RWPE2 (cell line): ENCODE measurements around the gene KLHDC10.
"Not testable (repeated sequence)": the region's sequence is repeated elsewhere in the genome, so short reads cannot be mapped to it uniquely, and the experiment has no call there.

Source experiments
- ATAC-seq: fragments of 200-7000 bp; cut with Tn5 transposase; 3 replicates; pipeline ENCODE4 v1.9.1; 2021; ENCODE audit warnings: low read depth
- DNase-seq: peaks from one replicate; pipeline ENCODE4 v3.0.0-alpha.2; 2020; ENCODE audit warnings: low spot score
- H3K27ac ChIP-seq: fragments of 450-650 bp; 2 replicates; pipeline ENCODE4 v1.5.1; 2017; ENCODE audit warnings: mild to moderate bottlenecking; ENCODE audit not compliant: poor library complexity, severe bottlenecking
- H3K27me3 ChIP-seq: fragments of 250-450 bp; sonication (Bioruptor Pico); 2 replicates; pipeline ENCODE4 v1.5.1; 2021; ENCODE audit warnings: mild to moderate bottlenecking, moderate library complexity; ENCODE audit not compliant: insufficient read depth, poor library complexity, severe bottlenecking
- H3K36me3 ChIP-seq: fragments of 250-450 bp; sonication (Bioruptor Pico); 2 replicates; pipeline ENCODE4 v1.5.1; 2020; ENCODE audit warnings: low read depth, mild to moderate bottlenecking, moderate library complexity
- H3K4me1 ChIP-seq: fragments of 250-450 bp; sonication (Bioruptor Pico); 2 replicates; pipeline ENCODE4 v1.5.1; 2021; ENCODE audit warnings: mild to moderate bottlenecking, moderate library complexity; ENCODE audit not compliant: insufficient read depth, poor library complexity, severe bottlenecking
- H3K4me3 ChIP-seq: fragments of 250-450 bp; sonication (Bioruptor Pico); 2 replicates; pipeline ENCODE4 v1.5.1; 2021; ENCODE audit warnings: mild to moderate bottlenecking, moderate library complexity; ENCODE audit not compliant: severe bottlenecking
- H3K9me3 ChIP-seq: fragments of 250-450 bp; sonication (Bioruptor Pico); 2 replicates; pipeline ENCODE4 v1.5.1; 2021; ENCODE audit warnings: mild to moderate bottlenecking, moderate library complexity; ENCODE audit not compliant: severe bottlenecking
- CTCF ChIP-seq: fragments of 450-650 bp; IDR thresholded peaks from one replicate; pipeline ENCODE4 v1.5.1; 2017; ENCODE audit warnings: mild to moderate bottlenecking, moderate library complexity; ENCODE audit not compliant: poor library complexity, severe bottlenecking

KLHDC10 gene

GRCh38 chr7:130112093-130112492 lies 41.8 kb downstream of the KLHDC10 start:
- no peak overlapping the region for H3K27ac ChIP-seq
- no peak for TF ChIP-seq CTCF
- H3K9me3 ChIP-seq = no peaks in the 10 kb centered on the region
- DNase-seq (no peak), ATAC-seq (no peak)
- H3K36me3 ChIP-seq = 0 out of 2 replicates have a peak, but pooled peaks cover 2% of the 10 kb centered on the region
- H3K4me1 ChIP-seq = no peaks in the 10 kb centered on the region
- H3K27me3 ChIP-seq = no peaks in the 10 kb centered on the region
- H3K4me3 ChIP-seq = no peak overlapping the region

GRCh38 chr7:130112662-130113425 lies 42.5 kb downstream of the KLHDC10 start:
- H3K4me3 ChIP-seq = no peak overlapping the region
- DNase-seq = no peak
- H3K27me3 ChIP-seq = no peaks in the 10 kb centered on the region
- no peaks in the 10 kb centered on the region for H3K9me3 ChIP-seq
- no peak for TF ChIP-seq CTCF
- 0 out of 2 replicates have a peak, but pooled peaks cover 4% of the 10 kb centered on the region for H3K36me3 ChIP-seq
- H3K27ac ChIP-seq = no peak overlapping the region
- ATAC-seq = no peak
- no peaks in the 10 kb centered on the region for H3K4me1 ChIP-seq

- not testable (repeated sequence) for H3K9me3 ChIP-seq, DNase-seq, H3K27ac ChIP-seq, H3K36me3 ChIP-seq, H3K27me3 ChIP-seq, H3K4me1 ChIP-seq, ATAC-seq, H3K4me3 ChIP-seq
These were observed 43.1 kb downstream of the KLHDC10 start for GRCh38 chr7:130113426-130113805.

- no peaks in the 10 kb centered on the region for H3K27me3 ChIP-seq
- H3K4me1 ChIP-seq = no peaks in the 10 kb centered on the region
- DNase-seq (no peak), ATAC-seq (no peak)
- H3K9me3 ChIP-seq = no peaks in the 10 kb centered on the region
- 0 out of 2 replicates have a peak, but pooled peaks cover 4% of the 10 kb centered on the region for H3K36me3 ChIP-seq
- TF ChIP-seq CTCF = no peak
- H3K4me3 ChIP-seq = no peak overlapping the region
- no peak overlapping the region for H3K27ac ChIP-seq
These were observed 43.6 kb downstream of the KLHDC10 start for GRCh38 chr7:130113887-130114286.

- Histone ChIP-seq H3K4me1 (no peaks in the 10 kb centered on the region), H3K27me3 (no peaks in the 10 kb centered on the region), H3K27ac (no peak overlapping the region), H3K9me3 (no peaks in the 10 kb centered on the region), H3K36me3 (0 out of 2 replicates have a peak, but pooled peaks cover 4% of the 10 kb centered on the region), H3K4me3 (no peak overlapping the region)
- no peak for TF ChIP-seq CTCF
- ATAC-seq = no peak
- DNase-seq = no peak
These were observed 44.0 kb downstream of the KLHDC10 start for GRCh38 chr7:130114374-130114773.
